GM19240 (cell line): ENCODE data around the gene SLC12A9.
A peak's percentile ranks its signal among the peaks of the same experiment; 100 is the strongest.
"Not testable (repeated sequence)": the region's sequence is repeated elsewhere in the genome, so short reads cannot be mapped to it uniquely, and the experiment has no call there.

Experiments
- DNase-seq: peaks from one replicate; pipeline ENCODE4 v3.0.0; 2011; ENCODE audit warnings: low spot score; ENCODE audit not compliant: insufficient read length

The SLC12A9 gene

GRCh38 chr7:100825751-100826513, 26.6 kb upstream of the SLC12A9 start:
- no peak for DNase-seq

- DNase-seq, result no peak
Observed at GRCh38 chr7:100826514-100827329, 25.8 kb upstream of the SLC12A9 start.

- no peak for DNase-seq
Observed at GRCh38 chr7:100827330-100828226, 24.9 kb upstream of the SLC12A9 start, which contains the start of gene EPHB4. Gene EPHB4 (minus strand): TSS chr7:100827523. CDS start chr7:100827030, 493 bp downstream.

- no peak for DNase-seq
Observed at GRCh38 chr7:100829150-100829716, 23.3 kb upstream of the SLC12A9 start.

- DNase-seq, result no peak
Observed at GRCh38 chr7:100830396-100830795, 22.1 kb upstream of the SLC12A9 start.

- DNase-seq, result no peak
Observed at GRCh38 chr7:100832281-100832633, 20.3 kb upstream of the SLC12A9 start.

GRCh38 chr7:100835903-100836811, 16.4 kb upstream of the SLC12A9 start:
- DNase-seq, result no peak

- DNase-seq, result no peak
Observed at GRCh38 chr7:100836812-100837098, 15.8 kb upstream of the SLC12A9 start.

GRCh38 chr7:100837099-100837836, 15.2 kb upstream of the SLC12A9 start:
- DNase-seq, result peak; percentile 89

- no peak for DNase-seq
Observed at GRCh38 chr7:100839361-100839760, 13.2 kb upstream of the SLC12A9 start.

- DNase-seq, result no peak
Observed at GRCh38 chr7:100840470-100841100, 11.9 kb upstream of the SLC12A9 start.

- no peak for DNase-seq
Observed at GRCh38 chr7:100847360-100847759, 5.2 kb upstream of the SLC12A9 start.

GRCh38 chr7:100854146-100854895, 1.8 kb downstream of the SLC12A9 start:
- no peak for DNase-seq

- not testable (repeated sequence) for DNase-seq
Observed at GRCh38 chr7:100854899-100855298, 2.4 kb downstream of the SLC12A9 start.

GRCh38 chr7:100855515-100855914, 3.0 kb downstream of the SLC12A9 start:
- no peak for DNase-seq

- DNase-seq, result no peak
Observed at GRCh38 chr7:100856871-100857282, 4.4 kb downstream of the SLC12A9 start.

- no peak for DNase-seq
Observed at GRCh38 chr7:100859856-100860255, 7.3 kb downstream of the SLC12A9 start.
